HG03159 (cell line): ENCODE measurements around the gene MAML1.
"Not testable (repeated sequence)": the region's sequence is repeated elsewhere in the genome, so short reads cannot be mapped to it uniquely, and the experiment has no call there.

Experiments
- ATAC-seq: cut with Tn5 transposase; IDR thresholded peaks from one replicate; pipeline ENCODE4 v1.9.1; 2021; ENCODE audit warnings: mild to moderate bottlenecking, moderate library complexity; ENCODE audit not compliant: unreplicated experiment

MAML1 gene

DNA sequence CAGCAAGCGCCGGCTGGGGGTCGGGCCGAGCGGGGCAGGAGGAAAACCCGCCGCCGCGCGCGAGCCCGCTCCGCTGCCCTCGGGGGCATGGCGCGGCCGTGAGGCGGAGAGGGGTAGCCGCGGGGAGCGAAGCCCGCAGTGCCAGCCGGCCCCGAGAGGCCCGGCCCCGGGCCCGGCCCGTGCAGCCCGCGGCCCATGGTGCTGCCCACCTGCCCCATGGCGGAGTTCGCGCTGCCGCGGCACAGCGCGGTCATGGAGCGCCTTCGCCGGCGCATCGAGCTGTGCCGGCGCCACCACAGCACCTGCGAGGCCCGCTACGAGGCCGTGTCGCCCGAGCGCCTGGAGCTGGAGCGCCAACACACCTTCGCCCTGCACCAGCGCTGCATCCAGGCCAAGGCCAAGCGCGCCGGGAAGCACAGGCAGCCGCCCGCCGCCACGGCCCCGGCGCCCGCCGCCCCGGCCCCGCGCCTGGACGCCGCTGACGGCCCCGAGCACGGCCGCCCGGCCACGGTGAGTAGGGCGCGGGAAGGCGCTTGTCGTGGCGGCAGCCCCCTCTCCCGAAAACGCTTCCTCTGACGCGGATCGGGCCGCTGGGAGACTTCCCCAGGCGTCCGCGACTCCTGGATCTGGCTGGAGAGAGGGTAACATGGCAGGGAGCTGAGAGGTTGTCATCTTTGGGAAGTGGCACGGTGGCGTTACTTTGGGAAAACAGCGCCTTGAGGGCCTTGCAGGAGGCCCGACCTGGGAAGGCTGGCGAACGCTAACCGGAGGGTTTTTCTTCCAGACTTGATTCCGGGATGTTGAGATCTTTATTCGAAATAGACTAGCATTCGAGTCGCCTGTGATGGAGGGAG, 523 bp downstream of the MAML1 start:
- peak; percentile 28 for ATAC-seq

DNA sequence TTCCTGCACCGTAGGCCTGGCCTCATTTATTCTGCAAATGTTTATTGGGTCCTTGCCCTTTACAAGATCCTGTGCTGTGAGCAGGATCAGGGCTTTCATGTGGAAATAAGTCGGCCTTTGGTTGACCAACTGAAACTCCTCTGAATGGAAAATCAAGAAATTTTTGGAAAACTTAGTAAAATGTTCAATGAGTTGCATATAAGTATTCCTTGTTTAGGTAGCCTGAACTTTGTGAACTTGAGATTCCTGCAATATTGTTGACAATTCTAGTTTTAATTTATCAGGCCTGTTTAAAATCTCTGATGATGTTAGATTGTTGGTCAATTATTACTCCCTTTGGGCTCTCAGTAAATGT, 1.1 kb downstream of the MAML1 start:
- ATAC-seq, result no peak

DNA sequence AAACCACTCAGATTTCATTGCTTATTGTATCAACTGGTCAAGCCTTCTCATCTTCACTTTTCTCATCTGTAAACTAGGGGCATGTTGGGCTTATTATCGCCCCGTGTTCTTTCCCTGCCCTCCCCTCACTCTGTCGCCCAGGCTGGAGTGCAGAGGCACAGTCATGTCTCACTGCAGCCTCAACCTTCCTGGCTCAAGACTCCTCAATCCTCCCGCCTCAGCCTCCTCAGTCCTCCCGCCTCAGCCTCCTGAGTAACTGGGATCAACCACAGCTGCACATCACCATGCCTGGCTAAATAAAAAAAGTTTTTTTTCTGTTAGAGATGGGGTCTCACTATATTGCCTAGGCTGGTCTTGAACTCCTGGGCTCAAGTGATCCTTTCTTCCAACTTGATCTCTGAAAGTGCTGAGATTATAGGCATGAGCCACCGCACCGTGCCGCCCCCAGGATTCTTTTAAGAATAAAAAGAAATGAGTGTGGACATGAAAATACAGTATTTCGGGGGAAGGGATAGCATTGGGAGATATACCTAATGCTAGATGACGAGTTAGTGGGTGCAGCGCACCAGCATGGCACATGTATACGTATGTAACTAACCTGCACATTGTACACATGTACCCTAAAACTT, 2.0 kb downstream of the MAML1 start:
- ATAC-seq, result no peak

DNA sequence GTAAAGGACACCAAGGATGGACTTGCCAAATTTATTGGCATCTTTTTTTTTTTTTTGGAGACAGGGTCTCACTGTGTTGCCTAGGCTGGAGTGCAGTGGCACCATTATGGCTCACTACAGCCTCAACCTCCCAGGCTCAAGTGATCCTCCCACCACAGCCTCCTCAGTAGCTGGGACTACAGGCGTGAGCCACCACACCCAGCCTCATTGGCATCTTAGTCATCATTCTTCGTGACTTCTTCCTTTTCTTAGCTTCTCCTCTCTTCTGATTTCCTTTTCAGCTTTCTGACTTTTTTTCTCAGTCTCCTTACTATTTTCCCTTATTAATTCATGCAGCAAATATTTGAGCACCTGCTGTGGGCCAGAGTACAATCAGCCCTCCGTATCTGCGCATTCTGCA, 6.1 kb downstream of the MAML1 start:
- ATAC-seq, result no peak

DNA sequence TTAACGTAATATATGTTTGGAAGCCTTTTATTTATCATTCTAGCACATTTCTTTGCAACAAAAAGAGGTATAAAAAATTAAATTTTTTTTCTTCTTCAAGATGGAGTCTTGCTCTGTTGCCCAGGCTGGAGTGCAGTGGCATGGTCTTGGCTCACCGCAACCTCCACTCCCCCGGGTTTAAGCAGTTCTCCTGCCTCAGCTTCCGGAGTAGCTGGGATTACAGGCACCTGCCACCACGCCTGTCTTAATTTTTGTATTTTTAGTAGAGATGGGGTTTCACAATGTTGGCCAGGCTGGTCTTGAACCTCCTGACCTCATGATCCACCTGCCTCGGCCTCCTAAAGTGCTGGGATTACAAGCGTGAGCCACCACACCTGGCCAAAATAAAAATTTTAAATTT, 11.5 kb downstream of the MAML1 start:
- ATAC-seq, result not testable (repeated sequence)

DNA sequence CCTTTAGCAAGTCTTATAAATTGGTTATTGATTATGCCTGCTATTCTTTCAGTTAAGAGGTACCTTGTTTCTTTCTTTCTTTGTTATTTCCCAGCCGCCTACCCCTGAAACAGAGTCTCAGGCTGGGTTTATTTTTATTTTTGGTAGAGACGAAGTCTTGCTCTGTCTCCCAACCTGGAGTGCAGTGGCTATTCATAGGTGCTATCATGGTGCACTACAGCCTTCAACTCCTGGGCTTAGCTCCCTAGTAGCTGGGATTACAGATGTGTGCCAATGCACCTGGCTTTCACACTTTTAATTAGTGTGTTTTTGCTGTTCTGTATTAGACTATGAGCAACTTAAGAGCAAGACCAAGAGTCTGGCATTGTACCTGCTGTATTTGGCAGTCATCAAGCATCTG, 14.2 kb downstream of the MAML1 start:
- ATAC-seq, result no peak

DNA sequence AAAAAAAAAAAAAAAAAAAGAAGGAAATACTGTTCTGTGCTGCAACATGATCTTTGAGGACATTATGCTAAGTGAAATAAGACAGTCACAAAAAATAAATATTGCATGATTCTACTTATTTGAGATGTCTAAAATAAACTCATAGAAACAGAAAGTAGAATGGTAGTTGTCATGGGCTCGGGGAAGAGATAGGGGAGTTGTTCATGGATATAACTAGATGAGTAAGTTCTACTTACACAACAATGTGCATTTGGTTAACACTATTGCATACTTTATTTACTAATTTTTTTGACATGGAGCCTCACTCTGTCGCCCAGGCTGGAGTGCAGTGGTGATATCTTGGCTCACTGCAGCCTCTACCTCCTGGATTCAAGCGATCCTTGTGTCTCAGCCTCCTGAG, 15.2 kb downstream of the MAML1 start:
- ATAC-seq, result no peak

DNA sequence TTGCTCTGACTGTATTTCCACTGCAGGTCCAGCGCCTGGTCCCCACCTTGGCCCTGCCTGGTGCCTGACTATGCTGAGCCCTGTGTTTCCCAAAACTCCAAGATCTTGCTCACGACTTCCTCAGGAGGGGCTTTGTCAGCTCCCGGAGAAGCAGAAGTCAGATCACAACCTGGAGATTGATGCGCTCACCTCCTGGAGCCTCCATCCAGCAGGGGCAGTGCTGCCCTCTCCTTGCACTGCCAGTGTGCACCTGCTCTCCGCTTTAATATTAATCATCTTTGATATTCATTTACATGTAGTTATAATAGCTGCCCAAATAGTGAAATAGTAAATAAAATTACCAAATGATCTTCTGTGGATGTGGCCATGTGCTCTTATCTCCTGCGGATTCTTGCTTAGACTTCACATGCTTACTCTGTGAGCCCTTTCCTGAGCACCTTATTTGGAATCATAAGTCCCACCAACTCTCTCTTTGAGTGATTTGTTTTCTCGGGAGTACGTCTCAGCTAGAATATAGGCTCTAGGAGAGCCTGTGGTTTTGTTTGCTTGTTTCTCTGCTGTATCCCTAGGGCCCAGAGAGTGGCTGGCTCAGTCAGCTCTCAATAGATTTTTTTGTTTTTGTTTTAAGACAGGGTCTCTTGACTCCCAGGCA, 17.4 kb downstream of the MAML1 start:
- no peak for ATAC-seq

DNA sequence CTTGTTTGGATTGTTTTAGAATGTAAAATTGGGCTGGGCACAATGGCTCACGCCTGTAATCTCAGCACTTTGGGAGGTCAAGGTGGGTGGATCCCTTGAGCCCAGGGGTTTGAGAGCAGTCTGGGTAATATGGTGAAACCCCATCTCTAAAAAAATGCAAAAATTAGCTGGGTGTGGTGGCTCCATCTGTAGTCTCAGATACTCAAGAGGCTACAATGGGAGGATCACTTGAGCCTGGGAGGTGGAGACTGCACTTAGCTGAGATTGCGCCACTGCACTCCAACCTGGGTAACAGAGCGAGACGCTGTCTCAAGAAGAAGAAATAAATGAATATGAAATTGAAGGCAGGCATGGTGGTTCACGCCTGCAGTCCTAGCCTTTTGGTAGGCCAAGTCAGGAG, 21.3 kb downstream of the MAML1 start:
- no peak for ATAC-seq

DNA sequence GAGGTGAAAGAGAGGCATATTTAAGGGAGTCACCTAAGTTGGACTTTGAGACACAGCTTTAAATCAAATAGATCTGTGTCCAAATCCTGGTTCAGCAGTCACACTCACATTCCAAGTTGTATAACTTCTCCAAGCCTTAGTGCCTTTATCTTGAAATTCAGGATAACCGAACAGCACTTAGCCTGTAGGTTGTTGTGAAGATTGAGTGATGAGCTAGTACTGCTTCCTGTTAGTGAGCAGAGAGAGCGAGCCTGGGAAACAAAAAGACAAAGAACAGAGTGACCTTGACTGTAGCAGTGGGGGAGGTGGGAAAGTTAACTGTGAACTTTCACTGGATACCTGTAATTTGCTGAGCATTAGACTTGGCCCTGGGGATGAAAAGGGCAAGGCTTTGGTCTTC, 22.4 kb downstream of the MAML1 start:
- no peak for ATAC-seq

DNA sequence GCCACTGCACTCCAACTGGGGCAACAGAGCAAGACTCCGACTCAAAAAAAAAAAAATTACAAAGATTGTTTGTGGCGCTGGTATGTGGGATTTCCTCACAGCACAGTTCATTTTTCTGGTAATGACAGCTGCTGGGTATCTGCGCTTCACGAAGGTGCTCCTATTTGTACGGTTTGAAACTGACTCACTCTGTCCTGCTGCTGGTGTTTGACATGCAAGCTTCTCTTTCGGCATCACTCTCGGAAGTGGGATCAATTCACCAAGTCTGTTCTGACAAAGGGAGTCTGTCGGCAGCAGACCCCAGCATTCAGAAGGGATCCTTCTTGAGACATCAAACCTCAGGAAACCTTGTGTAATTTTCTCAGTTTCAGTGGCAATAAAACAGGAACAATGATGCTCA, 26.3 kb downstream of the MAML1 start:
- ATAC-seq, result no peak

DNA sequence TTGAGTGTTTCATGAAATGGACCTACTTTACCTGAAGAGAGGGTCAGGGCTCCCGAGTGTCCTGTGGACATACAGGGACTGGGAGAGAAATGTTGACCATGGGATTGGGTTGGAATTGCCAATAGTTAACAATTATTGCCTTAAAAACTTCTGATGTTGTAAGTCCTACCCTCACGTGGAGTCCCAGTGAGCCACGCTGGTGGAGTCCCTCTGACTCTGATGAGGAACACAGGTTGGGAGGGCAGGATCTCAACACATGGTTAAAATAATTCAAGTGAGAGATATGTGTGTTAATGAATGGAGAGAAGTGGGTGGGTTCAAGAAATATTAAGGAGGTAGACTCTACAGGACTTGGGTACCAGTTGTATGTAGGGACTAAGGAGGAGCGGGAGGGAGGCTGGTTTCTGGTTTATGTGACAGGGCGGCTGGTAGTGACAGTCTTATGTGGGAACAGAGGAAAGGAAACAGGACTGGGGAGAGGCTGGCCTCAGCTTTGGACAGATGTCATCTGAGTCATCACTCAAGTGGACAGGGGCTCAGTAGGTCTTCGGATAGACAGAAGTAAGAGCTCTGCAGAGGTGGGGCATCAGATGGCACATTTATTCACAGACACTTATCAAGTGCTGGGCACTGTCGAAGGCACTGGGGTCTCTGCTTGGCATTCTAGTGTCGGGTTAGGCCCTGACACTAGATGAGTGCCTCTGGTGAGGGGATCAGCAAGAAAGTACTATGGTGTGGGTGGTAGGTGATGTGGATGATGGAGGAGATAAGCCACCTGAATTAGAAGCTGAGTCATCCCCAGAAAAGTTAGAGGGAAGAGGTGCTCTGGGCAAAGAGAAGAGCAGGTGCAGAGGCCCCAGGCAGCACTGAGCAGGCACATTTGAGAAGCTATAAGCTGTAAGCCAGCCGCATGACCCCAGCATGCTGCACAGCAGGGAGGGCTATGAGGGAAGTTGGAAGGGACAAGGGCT, 27.2 kb downstream of the MAML1 start:
- ATAC-seq, result no peak

DNA sequence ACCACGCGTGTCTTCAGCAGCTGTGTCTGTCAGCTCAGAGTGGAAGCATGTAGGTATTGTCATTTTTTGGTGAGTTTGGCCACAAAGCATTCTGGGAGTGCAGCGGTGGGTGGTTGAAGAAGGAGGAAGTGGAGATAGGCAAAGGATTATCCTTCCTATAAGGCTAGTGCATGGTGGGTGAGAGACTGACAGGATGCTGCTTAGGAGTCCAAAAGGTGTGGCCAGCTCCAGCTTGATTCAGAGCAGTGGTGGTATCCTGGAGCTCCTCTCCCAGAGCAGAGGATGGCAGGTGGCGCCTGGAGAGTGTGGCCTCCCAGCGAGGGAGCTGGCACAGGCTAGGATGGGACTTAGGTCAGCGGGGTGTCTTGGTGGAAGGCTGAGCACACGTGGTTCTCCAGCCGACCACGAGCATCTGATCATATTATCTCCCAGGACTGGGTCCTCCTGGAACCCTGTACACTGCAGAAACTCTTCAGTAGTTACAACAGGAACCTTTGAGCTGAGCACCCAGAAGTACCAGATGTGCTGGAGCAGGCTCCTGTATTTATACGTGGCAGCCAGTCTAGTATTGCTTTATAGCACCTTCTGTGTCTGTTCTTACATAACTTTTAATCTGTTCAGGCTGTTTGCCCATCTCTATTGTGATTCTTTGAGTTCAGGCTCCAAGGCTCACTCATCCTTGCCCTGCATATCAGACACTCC, 29.6 kb downstream of the MAML1 start:
- ATAC-seq, result no peak

DNA sequence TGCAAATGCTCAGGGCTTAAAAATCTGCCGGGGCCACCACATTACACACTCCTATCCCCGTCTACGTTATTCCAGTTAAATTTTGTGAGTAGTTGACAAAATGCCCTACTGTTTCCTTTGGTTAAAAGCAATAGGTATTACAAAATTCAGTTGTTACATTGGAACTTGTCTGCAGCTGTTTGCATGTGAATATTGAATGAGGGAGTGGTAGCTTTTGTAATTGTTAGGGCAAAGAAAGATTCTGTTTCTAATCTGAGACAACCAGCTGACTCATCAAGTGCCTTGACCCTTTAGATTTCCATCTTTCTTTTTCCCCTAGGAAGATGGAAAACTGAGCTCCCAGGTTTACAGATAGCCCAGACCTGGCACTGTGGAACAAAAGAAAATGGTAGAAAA, 30.2 kb downstream of the MAML1 start:
- ATAC-seq, result no peak

DNA sequence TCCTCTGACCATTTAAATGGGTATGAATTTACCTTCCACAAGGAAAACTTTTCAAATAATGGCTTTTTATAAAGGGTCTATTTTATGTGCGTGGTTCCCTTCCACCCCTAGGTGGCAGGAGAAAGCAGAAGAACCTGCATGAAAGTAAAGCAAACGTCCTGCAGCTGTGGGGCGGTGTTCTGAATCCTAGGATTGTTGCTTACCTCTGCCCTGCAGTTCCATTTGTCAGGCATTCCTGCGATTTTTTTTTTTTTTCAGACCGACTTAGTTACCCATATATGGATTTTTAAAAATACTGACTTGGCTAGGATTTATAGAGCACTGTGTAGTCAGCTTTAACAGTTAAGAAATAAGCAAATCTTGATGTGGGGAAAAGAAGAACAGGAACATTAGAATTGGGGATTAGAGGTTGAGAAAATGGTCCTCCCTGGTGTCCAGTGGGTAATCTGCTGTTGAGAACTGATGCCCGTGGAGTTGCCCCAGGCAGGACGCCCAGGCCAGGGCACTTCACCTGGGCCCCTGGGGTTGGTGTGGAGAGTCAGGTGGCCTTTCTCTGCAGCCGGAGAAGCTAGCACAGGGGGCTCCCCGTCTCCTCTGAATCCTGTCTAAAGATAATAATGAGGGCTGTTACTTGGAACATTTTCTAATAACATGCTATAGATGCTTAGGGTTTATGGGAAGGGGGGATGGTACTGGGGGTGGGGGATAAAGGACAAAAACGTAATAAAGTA, 30.8 kb downstream of the MAML1 start:
- ATAC-seq, result peak; percentile 61

DNA sequence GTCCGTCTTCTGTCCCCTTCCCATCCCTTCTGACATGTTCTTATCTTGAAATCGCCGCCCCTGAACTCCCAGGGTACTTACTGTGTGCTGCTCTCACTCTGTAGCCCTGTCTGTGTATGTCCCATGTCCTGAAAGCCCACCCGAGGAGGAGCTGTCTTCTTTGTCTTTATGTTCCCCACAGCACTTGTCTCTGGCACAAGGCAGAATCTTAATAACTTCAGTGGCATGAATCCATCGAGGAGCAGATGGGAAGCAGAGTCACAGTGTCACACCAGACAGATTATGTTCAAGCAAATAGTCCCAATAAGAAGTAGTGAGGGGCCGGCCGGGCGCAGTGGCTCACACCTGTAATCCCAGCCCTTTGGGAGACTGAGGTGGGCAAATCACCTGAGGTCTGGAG, 31.4 kb downstream of the MAML1 start:
- ATAC-seq, result no peak

DNA sequence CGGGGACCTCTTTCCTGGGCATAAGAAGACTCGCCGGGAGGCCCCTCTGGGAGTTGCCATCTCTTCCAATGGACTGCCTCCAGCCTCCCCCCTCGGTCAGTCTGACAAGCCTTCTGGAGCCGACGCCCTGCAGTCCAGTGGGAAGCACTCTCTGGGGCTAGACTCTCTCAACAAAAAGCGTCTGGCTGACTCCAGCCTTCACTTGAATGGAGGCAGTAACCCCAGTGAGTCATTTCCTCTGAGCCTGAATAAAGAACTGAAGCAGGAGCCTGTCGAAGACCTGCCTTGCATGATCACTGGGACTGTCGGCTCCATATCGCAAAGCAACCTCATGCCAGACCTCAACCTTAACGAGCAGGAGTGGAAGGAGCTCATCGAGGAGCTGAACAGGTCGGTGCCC, 32.8 kb downstream of the MAML1 start:
- no peak for ATAC-seq

DNA sequence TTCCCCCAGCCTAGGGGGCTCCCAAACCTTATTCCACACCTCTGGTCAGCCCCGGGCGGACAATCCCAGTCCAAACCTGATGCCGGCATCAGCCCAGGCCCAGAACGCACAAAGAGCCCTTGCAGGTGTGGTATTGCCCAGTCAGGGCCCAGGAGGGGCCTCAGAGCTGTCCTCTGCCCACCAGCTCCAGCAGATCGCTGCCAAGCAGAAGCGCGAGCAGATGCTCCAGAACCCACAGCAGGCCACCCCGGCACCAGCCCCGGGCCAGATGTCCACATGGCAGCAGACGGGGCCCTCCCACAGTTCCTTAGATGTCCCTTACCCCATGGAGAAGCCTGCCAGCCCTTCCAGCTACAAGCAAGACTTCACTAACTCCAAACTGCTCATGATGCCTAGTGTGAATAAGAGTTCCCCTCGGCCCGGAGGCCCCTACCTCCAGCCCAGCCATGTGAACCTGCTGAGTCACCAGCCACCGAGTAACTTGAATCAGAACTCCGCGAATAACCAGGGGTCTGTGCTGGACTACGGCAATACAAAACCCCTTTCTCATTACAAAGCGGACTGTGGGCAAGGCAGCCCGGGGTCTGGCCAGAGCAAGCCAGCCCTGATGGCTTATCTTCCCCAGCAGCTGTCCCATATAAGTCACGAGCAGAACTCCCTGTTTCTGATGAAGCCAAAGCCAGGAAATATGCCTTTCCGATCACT, 33.6 kb downstream of the MAML1 start:
- ATAC-seq, result no peak
